Measurements from ENCODE around the gene RGS17.

Gene RGS17

GRCh38 chr6:153048631-153049030 is 82.5 kb downstream of the RGS17 start:
- no peaks in the 10 kb centered on the region for H3K4me1 ChIP-seq (ENCODE audit: control insufficient read depth, insufficient read depth, low read length)
- ChIA-PET CTCF (no interaction called here), POLR2A (no interaction called here)
- no peak overlapping the region for H3K27ac ChIP-seq (ENCODE audit: extremely low read depth, low read depth, low read length)
- TF ChIP-seq SP3 (tag by site-specific recombination; IDR thresholded peaks at IDR 0.05) (no peak), ZNF624 (tag by site-specific recombination; IDR thresholded peaks at IDR 0.05) (no peak), ZNF843 (tag by site-specific recombination; IDR thresholded peaks at IDR 0.05) (no peak)
- no peak overlapping the region for H3K4me3 ChIP-seq (ENCODE audit: low read depth, low read length)
- no peaks in the 10 kb centered on the region for H3K36me3 ChIP-seq (ENCODE audit: control insufficient read depth in 2 of 2, insufficient read depth in 1 of 2, low read length in 2 of 2)
- no peaks in the 10 kb centered on the region for H3K9me3 ChIP-seq (ENCODE audit: control insufficient read depth, insufficient read depth, low read depth, low read length)

- Histone ChIP-seq H3K4me1 (ENCODE audit: control insufficient read depth, insufficient read depth, low read length) (no peaks in the 10 kb centered on the region), H3K4me3 (ENCODE audit: low read depth, low read length) (no peak overlapping the region), H3K27ac (ENCODE audit: extremely low read depth, low read depth, low read length) (no peak overlapping the region), H3K36me3 (ENCODE audit: control insufficient read depth in 2 of 2, insufficient read depth in 1 of 2, low read length in 2 of 2) (peaks cover 0 to 8% of the 10 kb centered on the region in 2 experiments; a peak in 1 of 3 replicates), H3K9me3 (ENCODE audit: control insufficient read depth, insufficient read depth, low read depth, low read length) (no peaks in the 10 kb centered on the region)
- POLR2A ChIA-PET, result no interaction called here
- CTCF ChIA-PET, result no interaction called here
- TF ChIP-seq ZNF138 (tag by site-specific recombination; IDR thresholded peaks at IDR 0.05; ENCODE audit: borderline replicate concordance) (no peak), ZBTB11 (tag by site-specific recombination; conservative IDR thresholded peaks at IDR 0.05; ENCODE audit: low read depth) (no peak), ZNF514 (tag by site-specific recombination; IDR thresholded peaks at IDR 0.05) (no peak), ZNF580 (tag by site-specific recombination; IDR thresholded peaks at IDR 0.05) (no peak), ZNF146 (tag by site-specific recombination; IDR thresholded peaks at IDR 0.05) (no peak), YY2 (tag by site-specific recombination; IDR thresholded peaks at IDR 0.05) (no peak), KLF9 (tag by site-specific recombination; IDR thresholded peaks at IDR 0.05; ENCODE audit: low read depth) (no peak), ZNF560 (tag by site-specific recombination; IDR thresholded peaks at IDR 0.05; ENCODE audit: borderline replicate concordance) (no peak), ZNF548 (tag by site-specific recombination; IDR thresholded peaks at IDR 0.05) (no peak), ZBTB49 (tag by site-specific recombination; IDR thresholded peaks at IDR 0.05; ENCODE audit: low read depth) (no peak), TCF7L2 (IDR thresholded peaks at IDR 0.05; ENCODE audit: borderline replicate concordance, low read depth, low read length) (no peak), ZNF302 (tag by site-specific recombination; IDR thresholded peaks at IDR 0.05; ENCODE audit: low read depth) (no peak)
Measured at GRCh38 chr6:153047386-153047785, 83.7 kb downstream of the RGS17 start.

- no peaks in the 10 kb centered on the region for H3K4me1 ChIP-seq (ENCODE audit: control insufficient read depth, insufficient read depth, low read length)
- no peaks in the 10 kb centered on the region for H3K9me3 ChIP-seq (ENCODE audit: control insufficient read depth, insufficient read depth, low read depth, low read length)
- H3K36me3 ChIP-seq (ENCODE audit: control insufficient read depth in 2 of 2, insufficient read depth in 1 of 2, low read length in 2 of 2), result peaks cover 0 to 15% of the 10 kb centered on the region in 2 experiments; a peak in 1 of 3 replicates
- no peak overlapping the region for H3K4me3 ChIP-seq (ENCODE audit: low read depth, low read length)
- no peak overlapping the region for H3K27ac ChIP-seq (ENCODE audit: extremely low read depth, low read depth, low read length)
- ChIA-PET POLR2A (no interaction called here), CTCF (no interaction called here)
- TF ChIP-seq ZNF146 (tag by site-specific recombination; IDR thresholded peaks at IDR 0.05), result no peak
- no peak for TF ChIP-seq HOXA7 (CRISPR knock-in tag; IDR thresholded peaks at IDR 0.05; ENCODE audit: borderline replicate concordance)
- no peak for TF ChIP-seq GLIS1 (tag by site-specific recombination; IDR thresholded peaks at IDR 0.05)
- no peak for TF ChIP-seq ZNF530 (tag by site-specific recombination; IDR thresholded peaks at IDR 0.05; ENCODE audit: low read depth)
- TF ChIP-seq ZNF830 (tag by site-specific recombination; IDR thresholded peaks at IDR 0.05; ENCODE audit: low read depth), result no peak
- TF ChIP-seq FEZF1 (tag by site-specific recombination; IDR thresholded peaks at IDR 0.05), result no peak
- TF ChIP-seq IKZF3 (tag by site-specific recombination; IDR thresholded peaks at IDR 0.05), result no peak
Measured at GRCh38 chr6:153045271-153045670, 85.8 kb downstream of the RGS17 start.
